Gastroesophageal sphincter (tissue), 4 donors: ENCODE measurements around the gene IL17F. TPM values are rescaled to one million over a fixed set of nuclear protein-coding genes. Genes with fewer than 3 reads are reported as not detected.
"Not testable (repeated sequence)": the region's sequence is repeated elsewhere in the genome, so short reads cannot be mapped to it uniquely, and the experiment has no call there.

Experiments
- ATAC-seq: fragments of 150-250 bp; one replicate; pipeline ENCODE4 v1.9.1; 2016; ENCODE audit warnings: mild to moderate bottlenecking, moderate library complexity
- H3K27ac ChIP-seq, 4 donors: fragments of 200-600 bp; sonication (generic) in 3 of 4; 1 replicate in 3 of 4; 2 replicates in 1 of 4; pipeline ENCODE4 v1.5.1; 2016 to 2019
- H3K27me3 ChIP-seq: fragments of 200-600 bp; sonication (generic); one replicate; pipeline ENCODE4 v1.5.1; 2019
- H3K36me3 ChIP-seq, 2 donors: fragments of 200-600 bp; sonication (generic); one replicate each; pipeline ENCODE4 v1.5.1; 2019; ENCODE audit warnings: control low read depth in 1 of 2
- H3K4me1 ChIP-seq, 3 donors: fragments of 200-600 bp; sonication (generic); 1 replicate in 2 of 3; 2 replicates in 1 of 3; pipeline ENCODE4 v1.5.1; 2016 to 2019; ENCODE audit warnings: control low read depth in 2 of 3
- H3K4me3 ChIP-seq, 2 donors: fragments of 200-600 bp; sonication (generic); one replicate each; pipeline ENCODE4 v1.5.1; 2019; ENCODE audit warnings: mild to moderate bottlenecking in 1 of 2, moderate library complexity in 1 of 2
- H3K9me3 ChIP-seq, 3 donors: fragments of 200-600 bp; sonication (generic); one replicate each; pipeline ENCODE4 v1.5.1; 2017 to 2019; ENCODE audit warnings: control low read depth in 2 of 3
- EP300 ChIP-seq: sonication (generic); formaldehyde crosslinking; IDR thresholded peaks from one replicate; pipeline ENCODE4 v1.6.1; 2017; ENCODE audit warnings: antibody characterized with exemption, mild to moderate bottlenecking
- POLR2A ChIP-seq, 2 donors: fragments of 450-650 bp; IDR thresholded peaks; one replicate each; pipeline ENCODE4 v1.6.1; 2017; ENCODE audit warnings: antibody characterized with exemption in 2 of 2, mild to moderate bottlenecking in 2 of 2, moderate library complexity in 1 of 2
- POLR2AphosphoS5 ChIP-seq: sonication (generic); formaldehyde crosslinking; IDR thresholded peaks from one replicate; pipeline ENCODE4 v1.6.1; 2017; ENCODE audit warnings: antibody characterized with exemption
- WGBS, 2 donors: methylation state at CpG; one replicate each; pipeline ENCODE4 v1.1.5; 2018; ENCODE audit warnings: low coverage in 1 of 2; 5-methylcytosine and 5-hydroxymethylcytosine counted together
- total RNA-seq, 4 donors: library from RNA; depleted of rRNA; stranded (reverse); fragments of >200 nt; gene quantifications; one replicate each; pipeline ENCODE4 v1.1.0, GENCODE V29; 2016
- TF ChIP-seq, protein P1 (sequence below), 4 experiments: fragments of 200-600 bp in 2 of 4; fragments of 450-650 bp in 2 of 4; sonication (generic) in 1 of 4; IDR thresholded peaks; one replicate each; pipeline ENCODE4 v1.5.1; 2017 to 2019; ENCODE audit warnings: antibody characterized with exemption in 4 of 4, mild to moderate bottlenecking in 2 of 4, moderate library complexity in 2 of 4

The IL17F gene
- total RNA-seq, 4 donors from 2014 or later, result not detected

DNA sequence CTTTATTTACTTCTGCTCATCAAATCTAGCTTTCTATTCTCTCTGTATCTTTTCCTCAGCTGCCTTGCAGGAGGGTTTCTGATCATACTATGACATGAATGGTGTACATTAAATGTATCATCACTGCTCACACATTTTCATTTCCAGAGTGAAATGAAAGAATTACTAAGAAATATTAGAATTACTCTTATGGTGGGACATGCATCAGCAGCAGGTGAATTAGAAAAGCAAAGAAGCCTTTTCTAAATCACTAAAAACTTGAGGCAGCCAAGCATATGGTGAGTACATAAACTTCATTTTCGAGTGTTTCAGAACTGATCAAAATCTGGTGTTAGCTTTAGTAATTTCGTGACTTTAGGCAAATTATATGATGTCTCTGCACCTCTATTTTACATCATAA, 34.5 kb downstream of the IL17F start:
- no peak overlapping the region for H3K4me3 ChIP-seq
- no peaks in the 10 kb centered on the region for H3K27me3 ChIP-seq
- no peaks in the 10 kb centered on the region for H3K36me3 ChIP-seq
- WGBS, 2 donors, result 81 to 87% methylated on average over 2 of the region's 2 CpGs
- ATAC-seq, result no peak
- H3K27ac ChIP-seq, result no peak overlapping the region
- no peaks in the 10 kb centered on the region for H3K9me3 ChIP-seq
- H3K4me1 ChIP-seq, result no peaks in the 10 kb centered on the region
- TF ChIP-seq POLR2A (IDR thresholded peaks at IDR 0.05) (no peak), POLR2AphosphoS5 (no peak), EP300 (no peak)
- TF ChIP-seq, protein P1, sequence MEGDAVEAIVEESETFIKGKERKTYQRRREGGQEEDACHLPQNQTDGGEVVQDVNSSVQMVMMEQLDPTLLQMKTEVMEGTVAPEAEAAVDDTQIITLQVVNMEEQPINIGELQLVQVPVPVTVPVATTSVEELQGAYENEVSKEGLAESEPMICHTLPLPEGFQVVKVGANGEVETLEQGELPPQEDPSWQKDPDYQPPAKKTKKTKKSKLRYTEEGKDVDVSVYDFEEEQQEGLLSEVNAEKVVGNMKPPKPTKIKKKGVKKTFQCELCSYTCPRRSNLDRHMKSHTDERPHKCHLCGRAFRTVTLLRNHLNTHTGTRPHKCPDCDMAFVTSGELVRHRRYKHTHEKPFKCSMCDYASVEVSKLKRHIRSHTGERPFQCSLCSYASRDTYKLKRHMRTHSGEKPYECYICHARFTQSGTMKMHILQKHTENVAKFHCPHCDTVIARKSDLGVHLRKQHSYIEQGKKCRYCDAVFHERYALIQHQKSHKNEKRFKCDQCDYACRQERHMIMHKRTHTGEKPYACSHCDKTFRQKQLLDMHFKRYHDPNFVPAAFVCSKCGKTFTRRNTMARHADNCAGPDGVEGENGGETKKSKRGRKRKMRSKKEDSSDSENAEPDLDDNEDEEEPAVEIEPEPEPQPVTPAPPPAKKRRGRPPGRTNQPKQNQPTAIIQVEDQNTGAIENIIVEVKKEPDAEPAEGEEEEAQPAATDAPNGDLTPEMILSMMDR (IDR thresholded peaks at IDR 0.05), result no peak

DNA sequence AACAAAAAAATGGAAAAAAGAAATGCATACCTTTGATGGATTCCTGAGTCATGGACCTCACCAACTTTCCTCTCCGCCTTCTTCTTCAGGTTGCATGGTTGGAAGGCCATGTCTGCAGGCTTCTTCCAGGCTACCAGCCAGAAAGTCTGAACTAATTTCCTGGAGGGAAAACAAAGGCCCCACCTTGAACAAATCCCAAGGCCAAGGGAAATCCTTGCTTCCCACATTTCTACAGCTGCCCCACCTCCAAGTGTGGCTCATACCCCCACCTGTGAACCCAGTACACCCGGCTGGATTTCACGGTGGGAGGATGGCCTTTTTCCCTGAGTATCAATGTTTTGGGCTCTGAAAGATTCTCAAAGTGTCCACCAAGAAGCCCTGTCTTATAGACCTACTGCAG, 35.7 kb downstream of the IL17F start:
- H3K27me3 ChIP-seq, result no peaks in the 10 kb centered on the region
- 77 to 93% methylated on average over 1 to 3 of the region's 3 CpGs for WGBS, 2 donors
- H3K27ac ChIP-seq, result no peak overlapping the region
- no peaks in the 10 kb centered on the region for H3K36me3 ChIP-seq
- H3K9me3 ChIP-seq, result no peaks in the 10 kb centered on the region
- no peak overlapping the region for H3K4me3 ChIP-seq
- TF ChIP-seq POLR2AphosphoS5, result no peak
- TF ChIP-seq POLR2A (IDR thresholded peaks at IDR 0.05), result no peak
- TF ChIP-seq, protein P1 (IDR thresholded peaks at IDR 0.05), result no peak
- ATAC-seq, result no peak
- no peaks in the 10 kb centered on the region for H3K4me1 ChIP-seq

DNA sequence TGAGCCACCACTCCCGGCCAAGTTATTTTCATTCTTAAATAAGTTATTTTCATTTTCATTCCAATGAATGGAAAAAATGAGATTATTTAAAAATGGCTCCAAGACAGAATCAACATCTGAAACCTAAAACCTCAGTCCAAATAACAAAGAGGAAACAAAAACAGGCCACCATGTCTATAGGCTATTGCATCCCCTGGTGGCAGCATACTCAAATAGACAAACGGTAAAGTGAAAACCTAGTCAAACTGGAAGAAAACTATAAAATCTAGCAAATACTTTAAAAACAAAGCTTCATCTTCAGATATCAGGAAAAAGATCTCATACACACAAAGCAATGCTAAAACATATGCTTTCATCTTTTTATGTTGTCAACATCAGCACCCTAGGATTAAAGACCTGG, 37.2 kb downstream of the IL17F start:
- Histone ChIP-seq H3K9me3 (no peaks in the 10 kb centered on the region), H3K27ac (no peak overlapping the region), H3K4me1 (no peaks in the 10 kb centered on the region), H3K36me3 (no peaks in the 10 kb centered on the region), H3K4me3 (no peak overlapping the region), H3K27me3 (no peaks in the 10 kb centered on the region)
- TF ChIP-seq EP300 (no peak), POLR2AphosphoS5 (no peak), POLR2A (IDR thresholded peaks at IDR 0.05) (no peak)
- TF ChIP-seq, protein P1 (IDR thresholded peaks at IDR 0.05), result no peak
- no peak for ATAC-seq
- WGBS, 2 donors, result 85 to 97% methylated on average over 2 of the region's 2 CpGs

DNA sequence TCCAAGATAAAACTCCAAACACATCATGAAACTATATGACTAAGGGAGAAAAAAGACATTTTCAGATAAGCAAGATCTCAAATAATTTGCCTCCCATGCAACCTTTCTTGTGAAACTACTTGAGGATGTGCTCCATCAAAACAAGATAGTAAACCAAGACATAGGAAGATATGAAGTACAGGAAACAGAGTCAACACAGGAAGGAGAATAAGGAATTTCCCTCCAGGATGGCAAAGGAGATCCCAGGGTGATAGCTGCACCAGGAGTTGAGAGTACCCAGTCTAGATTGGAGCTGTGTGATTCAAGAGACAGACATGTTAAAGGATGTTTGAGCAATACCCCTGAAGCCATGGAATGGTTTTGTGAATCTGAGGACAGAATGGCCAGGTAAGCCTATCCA, 42.8 kb downstream of the IL17F start:
- Histone ChIP-seq H3K4me3 (no peak overlapping the region), H3K4me1 (no peaks in the 10 kb centered on the region), H3K36me3 (no peaks in the 10 kb centered on the region), H3K27me3 (no peaks in the 10 kb centered on the region), H3K27ac (no peak overlapping the region), H3K9me3 (peaks cover 0 to 27% (median 0%) of the 10 kb centered on the region in 3 donors)
- ATAC-seq, result no peak
- TF ChIP-seq, protein P1 (IDR thresholded peaks at IDR 0.05), result no peak
- TF ChIP-seq POLR2AphosphoS5 (no peak), EP300 (no peak), POLR2A (IDR thresholded peaks at IDR 0.05) (no peak)

DNA sequence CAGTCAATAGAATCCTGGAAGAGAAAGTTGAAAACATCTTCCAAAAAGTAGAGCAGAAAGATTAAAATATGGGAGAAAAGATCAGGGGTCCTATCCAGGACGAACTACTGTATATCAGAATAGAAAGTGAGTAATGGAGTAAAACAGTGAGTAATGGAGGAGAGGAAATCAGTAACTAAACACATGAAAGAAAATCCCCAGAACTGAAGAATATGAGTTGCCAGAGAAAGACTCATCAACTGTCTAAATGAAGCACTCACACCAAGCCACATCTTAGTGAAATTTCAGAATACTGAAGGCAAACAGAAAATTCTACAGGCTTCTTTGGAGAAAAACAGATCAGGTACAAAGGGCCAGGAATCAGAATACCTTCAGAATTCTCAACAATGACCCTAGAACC, 43.3 kb downstream of the IL17F start:
- Histone ChIP-seq H3K9me3 (peaks cover 0 to 27% (median 0%) of the 10 kb centered on the region in 3 donors), H3K27ac (no peak overlapping the region), H3K4me3 (no peak overlapping the region), H3K4me1 (no peaks in the 10 kb centered on the region), H3K36me3 (no peaks in the 10 kb centered on the region), H3K27me3 (no peaks in the 10 kb centered on the region)
- WGBS, 2 donors, result no CpG with 5 or more reads among the region's 1 CpG
- TF ChIP-seq EP300, result no peak
- ATAC-seq, result no peak

DNA sequence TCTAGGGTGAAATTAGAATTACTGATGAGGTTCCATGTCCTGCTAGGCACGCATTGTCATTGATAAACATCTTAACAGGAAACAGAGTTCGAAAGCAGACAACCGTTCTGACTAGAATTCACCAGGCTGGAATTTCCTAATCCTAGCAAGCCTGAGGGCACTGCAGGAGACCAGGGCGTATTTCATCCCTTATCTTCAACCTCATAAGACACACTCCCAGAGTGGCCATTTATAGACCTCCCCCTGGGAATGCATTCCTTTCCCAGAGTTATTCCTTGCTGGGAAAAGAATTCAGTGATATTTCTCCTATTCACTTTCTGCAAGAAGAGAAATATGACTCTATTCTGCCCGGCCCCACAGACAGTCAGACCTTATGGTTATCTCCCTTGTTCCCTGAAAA, 44.2 kb downstream of the IL17F start:
- WGBS, 2 donors, result 57 to 92% methylated on average over 2 to 4 of the region's 5 CpGs
- not testable (repeated sequence) for H3K36me3 ChIP-seq, H3K4me1 ChIP-seq, ATAC-seq, H3K4me3 ChIP-seq, H3K27ac ChIP-seq, H3K27me3 ChIP-seq
- H3K9me3 ChIP-seq, result peaks cover 0 to 27% (median 0%) of the 10 kb centered on the region in 3 donors
